ENCODE data around the gene TUSC2. TPM values are rescaled to one million over a fixed set of nuclear protein-coding genes. Genes with fewer than 3 reads are reported as not detected.

TUSC2 gene
- total and polyA plus RNA-seq, 2 of the 13 experiments (the other 11 are each of a cell fraction or from before 2014, with no cell fraction given), result 36.7 to 39.1 TPM

GRCh38 chr3:50350527-50351322 is 22.7 kb upstream of the TUSC2 start, which contains the start of the genes CYB561D2 and NPRL2 (continued):
- TF ChIP-seq RERE (CRISPR knock-in tag; IDR thresholded peaks at IDR 0.05; ENCODE audit: low read depth), result peak; percentile 32; the same call in 1 of the 2 replicates
- TF ChIP-seq ZNF10 (CRISPR knock-in tag; IDR thresholded peaks at IDR 0.05; ENCODE audit: borderline replicate concordance, low read depth), result no peak
- TF ChIP-seq ZNF563 (CRISPR knock-in tag; IDR thresholded peaks at IDR 0.05), result peak; percentile 89; the same call in 1 of the 2 replicates
- no peak for TF ChIP-seq TCF7L2 (IDR thresholded peaks at IDR 0.05; ENCODE audit: low read depth, low read length)
- no peak for TF ChIP-seq ZNF256 (CRISPR knock-in tag; conservative IDR thresholded peaks at IDR 0.05)
- TF ChIP-seq SUZ12 (IDR thresholded peaks at IDR 0.05; ENCODE audit: low read depth, low read length), result peak; percentile 96
- peak; percentile 96; the same call in 1 of the 2 replicates for TF ChIP-seq KLF15 (CRISPR knock-in tag; IDR thresholded peaks at IDR 0.05; ENCODE audit: borderline replicate concordance)
- TF ChIP-seq SMAD1 (CRISPR knock-in tag; IDR thresholded peaks at IDR 0.05; ENCODE audit: borderline replicate concordance, low read depth), result peak; percentile 99
- peak; percentile 52 for TF ChIP-seq RAD21 (CRISPR knock-in tag; IDR thresholded peaks at IDR 0.05)
- TF ChIP-seq NFKBIZ (CRISPR knock-in tag; IDR thresholded peaks at IDR 0.05), result peak; percentile 88
- peak; percentile 96 for TF ChIP-seq IKZF4 (CRISPR knock-in tag; IDR thresholded peaks at IDR 0.05; ENCODE audit: borderline replicate concordance, low read depth, not compliant biosample characterization)
- peak; percentile 60; the same call in 1 of the 2 replicates for TF ChIP-seq ATF3 (CRISPR knock-in tag; IDR thresholded peaks at IDR 0.05)
- TF ChIP-seq NFE2L2 (IDR thresholded peaks at IDR 0.05; ENCODE audit: low read length), result no peak
- no peak for TF ChIP-seq POLR2AphosphoS2 (IDR thresholded peaks at IDR 0.05; ENCODE audit: low read depth, low read length)
- peak; percentile 74; the same call in 1 of the 2 replicates for TF ChIP-seq ZFP82 (CRISPR knock-in tag; IDR thresholded peaks at IDR 0.05; ENCODE audit: borderline replicate concordance)
- peak; percentile 83 for TF ChIP-seq HOXD1 (CRISPR knock-in tag; IDR thresholded peaks at IDR 0.05)
- peak; percentile 91 for TF ChIP-seq ZMAT3 (CRISPR knock-in tag; conservative IDR thresholded peaks at IDR 0.05)
- peak; percentile 21; the same call in 1 of the 2 replicates for TF ChIP-seq GLI4 (CRISPR knock-in tag; IDR thresholded peaks at IDR 0.05; ENCODE audit: borderline replicate concordance)
- peak; percentile 87 for TF ChIP-seq YEATS2 (CRISPR knock-in tag; IDR thresholded peaks at IDR 0.05; ENCODE audit: borderline replicate concordance)
- peak; percentile 88; the same call in 1 of the 2 replicates for TF ChIP-seq ZNF510 (CRISPR knock-in tag; IDR thresholded peaks at IDR 0.05; ENCODE audit: low read depth)
- no peak for TF ChIP-seq IKZF1 (IDR thresholded peaks at IDR 0.05)
- no peak for TF ChIP-seq ARID3A (IDR thresholded peaks at IDR 0.05; ENCODE audit: low read depth, low read length)

Data from HepG2 (cell line).